Mucosa of rectum (tissue), 2 donors: ENCODE data around the gene CDH11.

Source experiments
- H3K27ac ChIP-seq, 2 donors: one replicate each; pipeline ENCODE4 v1.7.0; 2013; ENCODE audit warnings: inconsistent platforms in 2 of 2, low read depth in 2 of 2, low read length in 2 of 2
- H3K27me3 ChIP-seq, 2 donors: one replicate each; pipeline ENCODE4 v1.7.0; 2013; ENCODE audit warnings: low read length in 2 of 2; ENCODE audit not compliant: control insufficient read depth in 2 of 2, insufficient read depth in 2 of 2
- H3K36me3 ChIP-seq, 2 donors: one replicate each; pipeline ENCODE4 v1.7.0; 2013; ENCODE audit warnings: low read length in 2 of 2; ENCODE audit not compliant: control insufficient read depth in 2 of 2, insufficient read depth in 2 of 2
- H3K4me1 ChIP-seq, 2 donors: one replicate each; pipeline ENCODE4 v1.7.0; 2013; ENCODE audit warnings: low read length in 2 of 2, mild to moderate bottlenecking in 1 of 2; ENCODE audit not compliant: control insufficient read depth in 2 of 2, insufficient read depth in 2 of 2
- H3K4me3 ChIP-seq, 2 donors: one replicate each; pipeline ENCODE4 v1.7.0; 2013; ENCODE audit warnings: low read length in 2 of 2
- H3K9ac ChIP-seq, 2 donors: one replicate each; pipeline ENCODE4 v1.7.0; 2013; ENCODE audit warnings: low read length in 2 of 2, low read depth in 1 of 2, mild to moderate bottlenecking in 1 of 2
- H3K9me3 ChIP-seq, 2 donors: one replicate each; pipeline ENCODE4 v1.7.0; 2013; ENCODE audit warnings: low read length in 2 of 2; ENCODE audit not compliant: control insufficient read depth in 2 of 2
- donor health status: healthy.
- donor health status: Normal muscosa, but diverticular disease.

The CDH11 gene

DNA sequence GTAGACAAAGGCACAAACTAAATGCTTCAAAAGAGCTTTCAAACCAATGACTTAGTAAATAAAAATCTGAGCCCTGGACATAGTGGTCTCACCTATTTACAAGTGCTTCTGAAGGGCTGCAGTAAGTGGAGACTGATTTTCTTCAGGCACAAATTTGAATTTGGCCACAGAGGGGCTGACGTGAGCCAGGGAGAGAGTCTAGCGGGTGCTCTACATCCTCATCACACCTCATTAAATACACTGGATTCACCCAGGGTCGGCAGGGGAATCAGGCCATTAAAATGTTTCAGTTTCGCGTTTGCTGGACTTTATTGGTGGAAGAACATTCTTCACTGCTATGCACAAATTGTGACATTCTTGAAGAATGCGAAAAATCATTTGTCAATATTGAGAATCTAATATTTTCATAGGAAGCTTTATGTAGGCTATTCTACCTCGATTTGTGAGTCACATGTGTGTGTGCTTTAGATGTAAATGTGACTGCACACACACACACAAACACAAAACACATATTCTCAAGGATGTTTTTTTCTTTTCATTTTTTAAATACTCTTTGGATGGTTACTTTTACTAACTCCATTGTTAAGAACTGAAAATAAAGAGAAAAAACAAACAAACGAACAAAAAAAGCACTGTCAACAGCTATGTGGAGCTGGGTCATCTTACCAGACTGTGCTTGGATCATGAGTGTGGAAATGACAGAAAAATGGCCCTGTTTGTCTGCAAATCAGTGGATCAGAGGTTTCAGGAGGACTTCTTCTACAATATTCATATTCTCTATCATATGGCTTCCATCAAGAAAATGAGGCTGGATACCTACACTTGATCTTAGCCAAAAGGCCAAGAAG, 58.9 kb downstream of the CDH11 start:
- Histone ChIP-seq H3K27me3 (no peaks in the 10 kb centered on the region), H3K9me3 (no peaks in the 10 kb centered on the region), H3K4me3 (no peak overlapping the region), H3K4me1 (no peaks in the 10 kb centered on the region), H3K27ac (no peak overlapping the region), H3K36me3 (no peaks in the 10 kb centered on the region), H3K9ac (no peak overlapping the region)

DNA sequence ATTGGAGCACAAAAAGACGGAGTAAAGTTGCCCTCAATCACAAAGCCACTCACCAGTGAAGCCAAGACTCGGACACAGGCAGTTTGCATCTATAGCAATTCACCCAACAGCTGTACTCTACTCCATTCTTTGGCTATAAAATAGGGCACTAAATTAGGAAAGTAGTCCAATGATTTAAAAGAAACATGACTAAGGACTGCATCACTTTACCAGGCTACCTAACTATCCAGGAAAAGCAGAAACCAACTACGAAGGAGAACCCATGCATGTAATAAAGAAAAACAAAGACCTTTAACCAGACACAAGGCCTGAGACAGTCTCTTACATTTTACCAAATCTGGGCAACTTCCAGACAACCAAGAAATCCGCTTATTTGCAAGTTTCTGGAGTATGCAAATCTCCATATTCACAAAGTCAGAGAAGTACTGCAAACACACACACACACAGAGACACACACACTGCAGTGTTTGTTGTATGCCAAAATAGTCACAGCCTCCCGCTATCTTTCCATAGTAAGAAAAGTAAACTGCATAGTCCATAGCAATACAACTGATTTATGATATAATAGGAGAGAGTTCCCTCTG, 59.8 kb downstream of the CDH11 start:
- Histone ChIP-seq H3K27ac (no peak overlapping the region), H3K4me3 (no peak overlapping the region), H3K9me3 (no peaks in the 10 kb centered on the region), H3K9ac (no peak overlapping the region), H3K36me3 (no peaks in the 10 kb centered on the region), H3K27me3 (no peaks in the 10 kb centered on the region), H3K4me1 (no peaks in the 10 kb centered on the region)

- H3K9me3 ChIP-seq = no peaks in the 10 kb centered on the region
- H3K4me1 ChIP-seq = no peaks in the 10 kb centered on the region
- no peak overlapping the region for H3K27ac ChIP-seq
- no peaks in the 10 kb centered on the region for H3K27me3 ChIP-seq
- no peak overlapping the region for H3K9ac ChIP-seq
- H3K36me3 ChIP-seq = no peaks in the 10 kb centered on the region
- H3K4me3 ChIP-seq = no peak overlapping the region
Measured at GRCh38 chr16:65061263-65061662, 60.6 kb downstream of the CDH11 start.

DNA sequence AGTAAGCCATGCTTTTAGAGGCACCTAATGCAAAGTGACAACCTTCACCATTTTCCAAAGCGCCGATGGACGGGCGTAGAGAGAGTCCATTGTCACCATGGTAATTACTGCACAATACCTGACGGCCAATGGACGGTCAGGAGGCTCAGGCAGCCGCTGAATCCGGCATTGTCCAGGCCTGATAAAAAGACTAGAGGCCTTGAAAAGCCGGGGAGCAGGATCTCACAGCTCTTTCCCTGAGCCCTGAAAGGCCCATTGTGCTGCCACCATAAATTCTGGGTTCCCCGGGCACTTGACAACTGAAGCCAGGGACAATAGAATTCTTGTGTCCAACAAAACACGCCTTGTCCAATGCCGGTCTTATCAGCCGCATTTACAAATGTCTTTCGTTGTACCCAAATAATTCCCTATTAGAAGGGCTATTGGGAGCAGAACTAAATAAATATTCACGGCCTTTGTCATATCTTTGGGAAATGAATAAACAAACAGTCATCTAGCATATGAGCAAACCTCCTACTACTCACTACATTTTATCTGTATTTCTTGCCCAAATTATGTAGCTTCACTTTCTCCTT, 62.4 kb downstream of the CDH11 start:
- Histone ChIP-seq H3K27ac (no peak overlapping the region), H3K9ac (no peak overlapping the region), H3K4me1 (no peaks in the 10 kb centered on the region), H3K9me3 (no peaks in the 10 kb centered on the region), H3K27me3 (no peaks in the 10 kb centered on the region), H3K36me3 (no peaks in the 10 kb centered on the region), H3K4me3 (no peak overlapping the region)

DNA sequence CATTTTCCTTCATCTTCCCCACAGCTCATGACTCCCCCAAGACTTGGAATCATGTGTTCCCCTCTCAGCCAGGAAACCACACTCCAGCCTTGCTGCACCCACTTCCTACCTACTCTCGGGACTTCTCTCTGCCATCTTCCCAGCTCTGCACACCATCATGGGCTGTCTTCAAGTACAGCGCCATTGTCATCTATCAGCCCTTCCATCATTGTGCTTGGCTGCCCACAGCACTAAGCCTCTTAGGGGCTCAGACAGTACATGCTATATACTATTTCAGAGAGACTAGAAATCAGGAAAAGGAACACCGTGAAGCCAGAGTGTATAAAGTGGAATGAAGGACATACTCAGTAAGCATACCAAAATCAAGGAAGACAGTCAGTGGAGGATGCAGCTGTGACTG, 64.7 kb downstream of the CDH11 start:
- Histone ChIP-seq H3K9me3 (no peaks in the 10 kb centered on the region), H3K27me3 (no peaks in the 10 kb centered on the region), H3K36me3 (no peaks in the 10 kb centered on the region), H3K27ac (no peak overlapping the region), H3K4me1 (no peaks in the 10 kb centered on the region), H3K9ac (no peak overlapping the region), H3K4me3 (no peak overlapping the region)

DNA sequence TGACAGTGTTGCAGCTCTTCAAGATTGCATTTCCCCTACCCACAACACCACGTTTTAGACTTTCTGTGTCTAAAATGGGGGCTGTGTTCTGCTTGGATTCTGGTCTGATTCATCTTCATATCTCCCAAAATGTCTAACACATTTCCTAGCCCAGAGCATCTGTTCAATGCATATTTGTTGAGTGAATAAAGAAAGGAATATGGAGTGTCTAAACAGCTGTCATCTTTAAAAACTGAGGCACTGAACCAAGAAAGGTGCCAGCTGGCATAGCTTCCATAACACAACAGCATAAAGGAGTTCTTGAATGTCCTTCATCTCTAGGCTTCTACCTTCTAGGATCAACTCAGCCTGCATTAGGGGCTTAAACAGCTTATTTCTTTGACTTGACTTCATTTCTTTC, 67.4 kb downstream of the CDH11 start:
- Histone ChIP-seq H3K27ac (no peak overlapping the region), H3K9ac (no peak overlapping the region), H3K36me3 (no peaks in the 10 kb centered on the region), H3K4me1 (no peaks in the 10 kb centered on the region), H3K4me3 (no peak overlapping the region), H3K9me3 (no peaks in the 10 kb centered on the region), H3K27me3 (no peaks in the 10 kb centered on the region)

DNA sequence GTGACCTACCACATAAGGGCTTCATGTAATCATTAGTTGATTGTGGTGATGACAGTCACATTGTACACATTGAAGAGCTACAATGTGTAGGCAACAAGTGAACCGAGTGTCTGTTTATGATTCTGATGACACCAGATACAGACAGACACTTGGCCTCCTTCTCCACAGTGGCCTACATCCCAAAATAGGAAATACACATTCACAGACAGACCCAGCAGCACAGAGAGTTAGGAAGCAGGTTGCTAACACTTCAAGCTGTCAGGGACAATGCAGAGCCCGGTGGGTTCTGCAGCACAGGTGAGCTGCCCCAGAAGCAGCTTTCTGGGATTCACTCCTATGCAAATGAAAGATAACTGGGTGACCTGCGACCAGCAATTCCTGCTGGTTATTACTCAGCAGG, 72.2 kb downstream of the CDH11 start:
- Histone ChIP-seq H3K9me3 (no peaks in the 10 kb centered on the region), H3K9ac (no peak overlapping the region), H3K27me3 (no peaks in the 10 kb centered on the region), H3K27ac (no peak overlapping the region), H3K4me1 (no peaks in the 10 kb centered on the region), H3K4me3 (no peak overlapping the region), H3K36me3 (no peaks in the 10 kb centered on the region)

- Histone ChIP-seq H3K9ac (no peak overlapping the region), H3K4me1 (no peaks in the 10 kb centered on the region), H3K27me3 (no peaks in the 10 kb centered on the region), H3K9me3 (no peaks in the 10 kb centered on the region), H3K4me3 (no peak overlapping the region), H3K27ac (no peak overlapping the region), H3K36me3 (no peaks in the 10 kb centered on the region)
Measured at GRCh38 chr16:65045961-65046360, 75.9 kb downstream of the CDH11 start.

DNA sequence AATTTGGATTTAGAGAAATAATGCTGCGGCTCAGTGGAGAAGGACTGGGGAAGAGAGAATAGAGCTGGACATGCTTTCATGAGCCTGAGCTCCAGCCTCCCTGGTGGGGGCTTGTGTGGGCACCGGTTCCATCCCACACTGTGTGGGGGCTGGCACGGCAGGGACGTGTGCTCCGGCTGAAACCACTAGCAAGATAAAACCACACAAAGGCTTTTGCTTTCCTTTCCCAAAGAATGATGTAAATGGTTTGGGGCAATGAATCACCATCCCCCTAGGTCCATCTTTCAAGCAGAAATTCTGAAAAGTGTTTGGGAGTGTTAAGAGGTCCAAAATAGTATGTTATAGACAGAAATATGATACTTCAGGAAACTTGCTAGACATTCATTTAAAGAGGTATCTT, 77.0 kb downstream of the CDH11 start:
- H3K9me3 ChIP-seq = no peaks in the 10 kb centered on the region
- no peaks in the 10 kb centered on the region for H3K4me1 ChIP-seq
- H3K4me3 ChIP-seq = no peak overlapping the region
- no peaks in the 10 kb centered on the region for H3K36me3 ChIP-seq
- no peak overlapping the region for H3K27ac ChIP-seq
- H3K9ac ChIP-seq = no peak overlapping the region
- no peaks in the 10 kb centered on the region for H3K27me3 ChIP-seq

- no peaks in the 10 kb centered on the region for H3K9me3 ChIP-seq
- no peaks in the 10 kb centered on the region for H3K36me3 ChIP-seq
- no peaks in the 10 kb centered on the region for H3K4me1 ChIP-seq
- no peaks in the 10 kb centered on the region for H3K27me3 ChIP-seq
- no peak overlapping the region for H3K27ac ChIP-seq
- H3K9ac ChIP-seq = no peak overlapping the region
- no peak overlapping the region for H3K4me3 ChIP-seq
Measured at GRCh38 chr16:65044026-65044425, 77.8 kb downstream of the CDH11 start.
